Coronary artery (tissue), 2 donors: ENCODE data around the gene TSPAN4.

ENCODE experiments used
- DNase-seq: peaks from one replicate; pipeline ENCODE4 v3.0.0-alpha.2; 2017; ENCODE audit warnings: low spot score
- H3K27ac ChIP-seq, 2 donors: fragments of 200-600 bp; sonication (generic); one replicate each; pipeline ENCODE4 v1.5.1; 2016 to 2019
- H3K4me3 ChIP-seq: fragments of 200-600 bp; sonication (generic); 2 replicates; pipeline ENCODE4 v1.5.1; 2016; ENCODE audit warnings: mild to moderate bottlenecking, moderate library complexity
- TF ChIP-seq, protein P1 (sequence below): fragments of 200-600 bp; sonication (generic); IDR thresholded peaks from one replicate; pipeline ENCODE4 v1.5.1; 2019; ENCODE audit warnings: antibody characterized with exemption

The TSPAN4 gene

DNA sequence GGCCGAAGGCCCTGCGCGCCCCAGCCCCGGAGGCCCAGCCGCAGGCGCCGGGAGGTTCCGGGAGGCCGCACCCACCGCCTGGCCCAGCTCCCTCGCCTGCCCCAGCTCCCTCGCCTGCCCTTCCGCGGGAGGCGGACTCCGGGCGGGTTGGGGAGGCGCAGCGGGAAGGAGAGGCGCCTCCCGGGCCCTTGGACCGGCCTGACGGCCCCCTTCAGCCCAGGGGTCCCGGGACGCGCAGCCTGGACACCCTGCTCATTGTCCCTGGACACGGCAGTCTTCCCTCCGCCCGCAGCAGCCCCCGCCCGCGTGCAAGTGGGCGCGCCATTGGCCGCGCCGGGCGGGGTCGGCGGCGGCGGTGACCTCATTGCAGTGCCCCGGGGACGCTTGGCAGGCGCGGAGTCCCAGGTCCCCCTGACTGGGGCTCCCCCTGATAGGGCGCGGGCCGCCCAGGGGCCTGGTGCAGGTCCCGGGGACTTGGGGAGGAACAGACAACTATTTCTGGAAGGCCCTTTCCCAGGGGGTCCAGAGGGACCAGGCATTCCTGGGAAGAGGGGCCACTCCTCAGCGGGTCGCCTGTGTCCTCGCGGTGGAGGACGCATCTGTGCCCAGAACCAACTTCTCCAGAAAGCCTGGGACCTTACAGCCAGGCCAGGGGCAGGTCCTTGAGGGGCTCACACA lies 9.4 kb upstream of the TSPAN4 start:
- no peak for DNase-seq

DNA sequence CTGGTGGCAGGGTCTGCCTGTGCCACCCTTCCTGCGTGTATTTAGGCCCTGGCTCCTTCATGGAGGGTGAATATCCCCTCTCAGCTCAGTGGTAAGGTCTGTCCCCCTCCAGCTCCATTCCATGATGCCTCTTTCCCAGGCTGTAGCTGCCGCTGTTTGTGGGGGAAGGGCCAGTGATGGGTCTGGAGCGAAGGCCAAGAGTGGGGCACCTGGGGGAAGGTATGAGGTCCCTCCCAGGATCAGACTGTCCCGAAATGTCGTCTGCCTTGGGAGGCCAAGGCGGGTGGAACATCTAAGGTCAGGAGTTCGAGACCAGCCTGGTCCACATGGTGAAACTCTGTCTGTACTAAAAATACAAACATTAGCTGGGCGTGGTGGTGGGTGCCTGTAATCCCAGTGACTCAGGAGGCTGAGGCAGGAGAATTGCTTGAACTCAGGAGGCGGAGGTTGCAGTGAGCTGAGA lies 8.8 kb upstream of the TSPAN4 start:
- Histone ChIP-seq H3K4me3 (peak overlapping the region; percentile 76), H3K27ac (peak overlapping the region; percentile 92 to 99)
- TF ChIP-seq, protein P1, sequence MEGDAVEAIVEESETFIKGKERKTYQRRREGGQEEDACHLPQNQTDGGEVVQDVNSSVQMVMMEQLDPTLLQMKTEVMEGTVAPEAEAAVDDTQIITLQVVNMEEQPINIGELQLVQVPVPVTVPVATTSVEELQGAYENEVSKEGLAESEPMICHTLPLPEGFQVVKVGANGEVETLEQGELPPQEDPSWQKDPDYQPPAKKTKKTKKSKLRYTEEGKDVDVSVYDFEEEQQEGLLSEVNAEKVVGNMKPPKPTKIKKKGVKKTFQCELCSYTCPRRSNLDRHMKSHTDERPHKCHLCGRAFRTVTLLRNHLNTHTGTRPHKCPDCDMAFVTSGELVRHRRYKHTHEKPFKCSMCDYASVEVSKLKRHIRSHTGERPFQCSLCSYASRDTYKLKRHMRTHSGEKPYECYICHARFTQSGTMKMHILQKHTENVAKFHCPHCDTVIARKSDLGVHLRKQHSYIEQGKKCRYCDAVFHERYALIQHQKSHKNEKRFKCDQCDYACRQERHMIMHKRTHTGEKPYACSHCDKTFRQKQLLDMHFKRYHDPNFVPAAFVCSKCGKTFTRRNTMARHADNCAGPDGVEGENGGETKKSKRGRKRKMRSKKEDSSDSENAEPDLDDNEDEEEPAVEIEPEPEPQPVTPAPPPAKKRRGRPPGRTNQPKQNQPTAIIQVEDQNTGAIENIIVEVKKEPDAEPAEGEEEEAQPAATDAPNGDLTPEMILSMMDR = no peak
- DNase-seq = no peak

More for the DNA sequence above, 9.4 kb upstream of the TSPAN4 start:
- Histone ChIP-seq H3K27ac (peak overlapping the region; percentile 92 to 99), H3K4me3 (peak overlapping the region; percentile 76)
- TF ChIP-seq, protein P1 = no peak

DNA sequence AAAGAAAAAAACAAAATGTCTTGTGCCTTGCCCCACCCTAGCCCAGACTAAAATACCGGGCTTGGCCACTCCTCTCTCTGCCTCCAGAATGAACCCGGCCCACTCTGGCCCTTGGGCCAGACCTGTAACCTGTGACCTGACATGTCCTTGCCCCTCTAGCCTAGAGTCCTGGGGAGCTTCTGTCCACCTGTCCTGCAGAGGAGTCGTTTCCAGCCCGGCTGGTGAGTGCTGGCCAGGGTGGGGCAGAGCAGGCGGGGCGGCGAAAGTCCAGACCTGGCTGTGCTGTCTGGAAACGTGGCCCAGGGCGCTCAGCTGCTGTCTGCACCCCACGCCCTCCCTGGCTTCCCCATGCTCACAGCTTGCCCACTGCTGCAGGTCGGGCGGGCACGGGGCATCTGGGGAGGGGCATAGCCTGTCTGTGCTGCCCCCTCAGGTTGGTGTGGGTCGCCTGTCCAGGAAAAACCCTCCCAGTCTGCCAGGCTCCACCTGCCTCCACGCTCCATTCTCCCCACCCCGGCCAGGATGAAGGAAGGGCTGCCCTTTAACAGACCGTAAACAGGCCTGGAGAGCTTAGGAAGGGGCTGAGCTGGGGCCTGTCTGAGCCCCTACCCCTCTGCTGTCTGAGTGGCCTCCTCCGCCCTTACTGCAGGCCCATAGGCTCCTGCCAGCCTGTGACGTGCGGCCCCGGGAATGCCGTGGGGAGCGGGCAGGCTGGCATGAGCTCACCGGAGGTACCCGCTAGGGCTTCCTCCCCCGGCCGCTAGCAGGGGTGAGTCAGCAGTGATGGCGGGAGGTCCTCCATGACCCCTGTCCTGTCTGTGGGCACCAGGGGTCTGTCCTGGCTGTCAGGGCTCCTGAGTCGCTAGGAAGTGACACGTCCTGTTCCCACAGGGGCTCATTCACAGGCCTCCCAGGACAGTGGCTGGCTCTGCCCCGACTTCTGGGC lies 8.0 kb upstream of the TSPAN4 start:
- peak; percentile 94 for DNase-seq
- Histone ChIP-seq H3K27ac (peak overlapping the region; percentile 92 to 99), H3K4me3 (peak overlapping the region; percentile 76)
- TF ChIP-seq, protein P1 = no peak

DNA sequence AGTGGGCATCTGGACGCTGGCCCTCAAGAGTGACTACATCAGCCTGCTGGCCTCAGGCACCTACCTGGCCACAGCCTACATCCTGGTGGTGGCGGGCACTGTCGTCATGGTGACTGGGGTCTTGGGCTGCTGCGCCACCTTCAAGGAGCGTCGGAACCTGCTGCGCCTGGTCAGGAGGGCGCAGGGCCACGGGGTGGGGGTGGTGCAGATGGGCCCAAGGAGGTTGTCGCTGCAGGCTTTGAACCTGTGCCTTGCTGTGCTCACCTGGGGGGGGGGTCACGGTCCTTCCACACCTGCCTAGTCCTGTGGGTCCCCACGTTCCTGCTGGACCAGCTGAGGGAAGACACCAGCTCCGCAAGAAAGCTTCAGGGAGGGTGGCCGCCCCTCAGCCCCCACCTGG lies 6.4 kb upstream of the TSPAN4 start:
- no peak overlapping the region for H3K4me3 ChIP-seq
- DNase-seq = no peak
- peak overlapping the region; percentile 68 to 92 for H3K27ac ChIP-seq
- TF ChIP-seq, protein P1 = no peak

DNA sequence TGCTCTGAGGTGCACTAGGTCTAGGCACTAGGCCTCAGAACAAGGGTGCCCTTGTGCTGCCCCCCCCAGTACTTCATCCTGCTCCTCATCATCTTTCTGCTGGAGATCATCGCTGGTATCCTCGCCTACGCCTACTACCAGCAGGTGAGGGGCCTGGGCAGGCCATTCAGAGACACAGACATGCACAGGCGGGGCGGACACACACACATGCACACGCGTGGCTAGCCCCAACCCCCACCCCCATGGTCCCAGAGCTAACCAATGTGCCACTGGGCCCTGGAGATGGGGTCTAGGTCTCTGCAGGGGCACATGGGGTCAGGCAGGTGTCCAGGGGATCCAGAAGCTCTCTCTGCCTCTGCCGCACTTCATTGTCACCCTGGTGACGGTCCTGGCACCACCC lies 6.0 kb upstream of the TSPAN4 start:
- TF ChIP-seq, protein P1 = no peak
- no peak overlapping the region for H3K4me3 ChIP-seq
- peak overlapping the region in 1 of 2 donors; percentile 68 for H3K27ac ChIP-seq
- no peak for DNase-seq

DNA sequence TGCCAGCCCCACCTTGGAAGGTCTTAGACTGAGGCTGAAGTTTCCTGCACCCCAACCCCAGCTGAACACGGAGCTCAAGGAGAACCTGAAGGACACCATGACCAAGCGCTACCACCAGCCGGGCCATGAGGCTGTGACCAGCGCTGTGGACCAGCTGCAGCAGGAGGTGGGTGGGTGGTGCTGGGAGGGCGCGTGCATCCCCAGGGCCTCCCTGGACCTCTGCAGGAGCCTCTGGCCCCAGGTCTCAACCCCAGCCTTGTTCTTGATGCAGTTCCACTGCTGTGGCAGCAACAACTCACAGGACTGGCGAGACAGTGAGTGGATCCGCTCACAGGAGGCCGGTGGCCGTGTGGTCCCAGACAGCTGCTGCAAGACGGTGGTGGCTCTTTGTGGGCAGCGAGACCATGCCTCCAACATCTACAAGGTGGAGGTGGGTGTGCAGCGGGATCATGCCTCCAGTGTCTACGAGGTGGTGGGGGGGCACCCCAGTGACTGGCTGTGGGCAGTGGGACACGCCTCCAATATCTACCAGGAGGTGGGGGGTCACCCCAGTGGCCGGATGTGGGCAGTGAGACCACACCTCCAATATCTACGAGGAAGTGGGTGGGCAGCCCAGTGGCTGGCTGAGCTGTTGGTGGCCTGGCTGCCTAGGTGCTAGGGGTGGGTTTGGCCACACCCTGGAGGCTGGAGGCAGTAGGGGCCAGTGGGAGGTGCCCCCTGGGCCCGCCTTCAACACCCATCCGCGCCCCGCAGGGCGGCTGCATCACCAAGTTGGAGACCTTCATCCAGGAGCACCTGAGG lies 5.3 kb upstream of the TSPAN4 start:
- DNase-seq = no peak
- TF ChIP-seq, protein P1 = no peak
- no peak overlapping the region for H3K4me3 ChIP-seq
- H3K27ac ChIP-seq = peak overlapping the region in 1 of 2 donors; percentile 68
